EL (cell line): ENCODE data around the gene DOK5.
"Not testable (repeated sequence)": the region's sequence is repeated elsewhere in the genome, so short reads cannot be mapped to it uniquely, and the experiment has no call there.

ENCODE experiments used
- DNase-seq: peaks from one replicate; pipeline ENCODE4 v3.0.0-alpha.2; 2016

Gene DOK5

GRCh38 chr20:54475334-54476168, at the start of gene DOK5:
Gene DOK5, plus strand, starts transcription at chr20:54475593. Its CDS starts 354 bp downstream, at chr20:54475947.
- no peak for DNase-seq

- no peak for DNase-seq
Observed at GRCh38 chr20:54429364-54429763, 46.0 kb upstream of the DOK5 start.

- no peak for DNase-seq
Observed at GRCh38 chr20:54431156-54431944, 44.0 kb upstream of the DOK5 start.

GRCh38 chr20:54432966-54433365, 42.4 kb upstream of the DOK5 start:
- DNase-seq = no peak

GRCh38 chr20:54433636-54434035, 41.8 kb upstream of the DOK5 start:
- DNase-seq = no peak

- no peak for DNase-seq
Observed at GRCh38 chr20:54434196-54434595, 41.2 kb upstream of the DOK5 start.

GRCh38 chr20:54435015-54435414, 40.4 kb upstream of the DOK5 start:
- DNase-seq = no peak

- not testable (repeated sequence) for DNase-seq
Observed at GRCh38 chr20:54436410-54436809, 39.0 kb upstream of the DOK5 start.

- DNase-seq = no peak
Observed at GRCh38 chr20:54438166-54438565, 37.2 kb upstream of the DOK5 start.

- no peak for DNase-seq
Observed at GRCh38 chr20:54450207-54450606, 25.2 kb upstream of the DOK5 start.

- DNase-seq = no peak
Observed at GRCh38 chr20:54451171-54451570, 24.2 kb upstream of the DOK5 start.

GRCh38 chr20:54452277-54452676, 23.1 kb upstream of the DOK5 start:
- no peak for DNase-seq

GRCh38 chr20:54454982-54455381, 20.4 kb upstream of the DOK5 start:
- no peak for DNase-seq

- no peak for DNase-seq
Observed at GRCh38 chr20:54456423-54456822, 19.0 kb upstream of the DOK5 start.

GRCh38 chr20:54456961-54457360, 18.4 kb upstream of the DOK5 start:
- no peak for DNase-seq

GRCh38 chr20:54458219-54458618, 17.2 kb upstream of the DOK5 start:
- no peak for DNase-seq

- DNase-seq = no peak
Observed at GRCh38 chr20:54459279-54459678, 16.1 kb upstream of the DOK5 start.

- DNase-seq = no peak
Observed at GRCh38 chr20:54464003-54464402, 11.4 kb upstream of the DOK5 start.

- no peak for DNase-seq
Observed at GRCh38 chr20:54466127-54466526, 9.3 kb upstream of the DOK5 start.

- DNase-seq = no peak
Observed at GRCh38 chr20:54467622-54468021, 7.8 kb upstream of the DOK5 start.

- no peak for DNase-seq
Observed at GRCh38 chr20:54468082-54468481, 7.3 kb upstream of the DOK5 start.

- DNase-seq = no peak
Observed at GRCh38 chr20:54469293-54469692, 6.1 kb upstream of the DOK5 start.

GRCh38 chr20:54469952-54470351, 5.4 kb upstream of the DOK5 start:
- DNase-seq = no peak

GRCh38 chr20:54470697-54471096, 4.7 kb upstream of the DOK5 start:
- DNase-seq = no peak
